NCI-H2081 (cell line): ENCODE results near the gene SHISA8.

Source experiments
- DNase-seq, 2 experiments: peaks; one replicate each; lab custom pipeline; 2025; lab: John Stamatoyannopoulos, UW

The SHISA8 gene

GRCh38 chr22:41913842-41914534 is 886 bp downstream of the SHISA8 start:
- no peak for DNase-seq

- DNase-seq = no peak
Measured at GRCh38 chr22:41913040-41913719, 1.7 kb downstream of the SHISA8 start.

GRCh38 chr22:41912338-41913039 is 2.4 kb downstream of the SHISA8 start:
- DNase-seq = no peak

- DNase-seq = no peak
Measured at GRCh38 chr22:41911001-41911611, 3.8 kb downstream of the SHISA8 start.

DNA sequence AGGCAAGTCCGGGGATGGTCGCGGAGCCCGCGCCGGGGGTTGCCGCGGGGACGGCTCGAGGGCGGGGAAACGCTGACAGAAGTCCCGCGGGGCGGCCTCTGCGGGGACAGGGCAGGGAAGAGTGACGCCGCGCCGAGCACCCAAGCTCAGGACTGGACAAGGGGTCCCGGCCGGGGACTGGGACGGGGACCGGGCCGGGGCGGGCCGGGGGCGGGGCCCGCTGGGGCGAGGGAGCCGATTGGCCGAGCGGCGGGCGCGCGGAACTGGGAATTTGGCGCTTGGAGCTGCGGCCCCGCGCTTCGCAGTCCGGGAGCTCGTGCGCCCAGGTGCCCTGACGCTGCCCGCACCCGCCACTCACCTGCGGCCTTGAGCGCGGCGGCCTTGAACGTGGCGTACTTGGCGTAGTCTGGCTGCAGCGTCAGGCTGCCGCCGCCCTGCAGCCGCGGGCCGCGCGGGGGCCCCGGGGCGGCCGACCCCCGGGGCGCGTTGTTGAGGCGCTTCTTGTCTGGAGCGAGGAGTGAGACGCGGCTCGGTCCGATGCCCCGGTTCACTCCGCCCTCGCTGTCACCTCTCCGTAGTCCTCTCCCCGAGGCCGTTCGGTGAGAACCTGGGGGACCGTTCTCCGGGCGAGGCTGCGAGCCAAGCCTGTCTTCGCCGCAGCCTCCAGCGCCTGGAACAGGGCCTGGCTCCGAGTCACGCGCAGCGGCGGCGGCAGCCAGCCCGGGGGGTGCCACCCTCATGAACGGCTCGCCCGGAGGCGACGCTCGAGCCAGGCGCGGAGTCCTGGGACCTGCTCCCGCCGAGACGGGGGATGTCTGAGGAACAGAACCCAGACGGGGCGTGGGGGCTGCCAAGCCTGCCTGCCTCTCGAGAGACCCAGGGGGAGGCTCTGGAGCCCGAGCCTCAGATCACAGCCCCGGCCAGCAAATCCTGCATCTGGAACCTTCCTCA is 4.5 kb downstream of the SHISA8 start:
- DNase-seq = no peak

DNA sequence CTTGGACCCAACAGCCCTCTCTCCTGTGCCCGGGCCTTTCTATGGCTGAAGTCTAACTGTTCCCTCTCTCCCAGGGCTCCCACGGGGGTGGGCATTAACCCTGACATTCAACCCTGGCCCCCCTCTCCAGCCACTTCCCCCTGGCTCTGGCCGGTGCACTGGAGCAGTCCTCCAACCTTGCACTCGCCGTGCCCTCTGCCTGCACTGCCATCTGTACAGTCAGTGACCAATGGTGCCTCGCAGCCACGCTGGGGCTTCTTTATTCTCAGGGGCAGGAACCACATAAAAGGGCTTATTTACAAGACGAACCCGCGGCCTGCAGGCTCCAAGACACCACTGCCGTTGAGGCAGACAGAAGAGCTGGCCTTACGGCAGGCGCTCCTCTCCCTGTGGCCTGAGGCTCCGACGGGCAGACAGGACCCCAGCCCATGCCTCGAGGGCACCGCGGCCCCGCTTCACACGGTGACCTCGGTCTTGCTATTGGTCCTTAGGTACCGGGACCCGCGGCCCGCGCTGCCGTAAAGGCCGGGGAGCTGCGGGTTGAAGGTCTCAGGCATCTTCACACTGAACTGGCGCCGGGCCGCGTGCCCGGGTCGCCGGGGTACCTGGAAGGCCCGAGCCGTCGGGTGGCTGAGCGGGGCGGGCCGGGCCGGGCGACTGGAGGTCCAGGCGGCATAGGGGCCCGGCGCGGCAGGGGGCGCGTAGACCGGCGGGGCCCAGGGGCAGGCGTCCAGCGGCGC is 5.4 kb downstream of the SHISA8 start:
- DNase-seq = no peak

GRCh38 chr22:41908411-41909309 is 6.2 kb downstream of the SHISA8 start:
- DNase-seq = no peak

GRCh38 chr22:41907436-41908401 is 7.2 kb downstream of the SHISA8 start:
- no peak for DNase-seq

DNA sequence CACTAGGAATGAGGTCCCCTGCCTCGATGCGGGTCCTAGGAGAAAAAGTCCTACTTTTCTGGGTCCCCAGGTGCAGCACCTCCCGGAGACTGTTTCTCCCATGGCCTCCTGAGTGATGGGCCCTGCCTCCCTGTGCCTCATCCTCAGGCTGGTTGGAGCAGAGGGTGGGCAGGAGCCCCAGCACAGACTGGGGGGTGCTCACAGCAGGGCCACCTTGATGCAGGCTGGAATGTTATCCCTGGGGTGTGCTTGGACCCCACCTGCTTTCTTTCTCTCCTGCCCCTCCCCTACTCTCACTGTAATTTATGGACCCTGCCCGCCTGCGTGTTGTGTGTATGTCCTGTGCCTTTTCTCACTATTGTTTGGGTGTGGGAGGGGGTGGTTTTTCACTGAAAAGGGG is 8.1 kb downstream of the SHISA8 start:
- DNase-seq = no peak

GRCh38 chr22:41905411-41906202 is 9.3 kb downstream of the SHISA8 start:
- DNase-seq = no peak

DNA sequence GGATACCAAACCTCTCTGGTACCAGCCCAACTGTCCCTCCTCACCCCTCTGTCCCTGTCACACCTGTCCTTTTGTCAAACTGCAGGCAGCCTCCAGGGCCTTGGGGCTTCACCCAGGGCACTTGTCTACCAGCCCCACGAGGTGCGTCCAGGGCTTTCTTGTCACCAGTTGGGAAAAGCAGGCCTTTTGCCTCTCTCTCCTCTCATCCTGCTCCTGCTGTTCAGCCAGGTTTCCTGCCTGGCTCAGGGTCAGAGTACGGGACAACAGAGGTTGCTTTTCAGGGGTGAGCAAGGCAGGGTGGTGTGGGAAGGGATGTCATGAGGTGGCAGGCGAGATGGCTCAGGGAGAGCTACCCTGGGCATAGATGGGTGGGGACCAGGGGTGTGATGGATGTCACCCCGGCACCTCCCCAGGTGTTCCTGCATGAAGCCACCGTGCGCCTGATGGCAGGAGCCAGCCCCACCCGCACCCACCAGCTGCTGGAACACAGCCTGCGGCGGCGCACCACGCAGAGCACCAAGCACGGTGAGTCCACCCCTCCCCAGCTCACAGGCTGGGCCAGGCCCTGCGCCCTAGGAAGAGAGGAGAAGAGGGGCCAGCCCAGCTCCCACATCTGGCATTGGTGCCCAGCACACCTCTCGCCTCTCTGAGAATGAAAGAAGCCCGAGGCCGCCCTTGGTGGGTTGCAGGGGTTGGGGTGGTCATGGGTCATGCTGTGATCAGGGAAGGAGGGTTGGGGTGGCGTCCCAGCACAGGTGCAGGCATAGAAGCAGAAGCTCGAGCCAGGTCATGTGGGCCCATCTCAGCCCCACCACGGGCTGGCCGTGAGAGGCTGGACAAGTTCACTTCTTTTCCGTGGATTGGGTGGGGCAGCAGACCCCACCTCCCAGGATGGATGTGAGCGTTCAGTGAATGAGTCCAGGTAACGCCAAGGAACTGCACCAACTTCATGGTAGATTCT is 10.1 kb downstream of the SHISA8 start:
- DNase-seq = no peak

- peak; percentile 57 to 82 for DNase-seq
Measured at GRCh38 chr22:41902932-41903421, 11.9 kb downstream of the SHISA8 start.

DNA sequence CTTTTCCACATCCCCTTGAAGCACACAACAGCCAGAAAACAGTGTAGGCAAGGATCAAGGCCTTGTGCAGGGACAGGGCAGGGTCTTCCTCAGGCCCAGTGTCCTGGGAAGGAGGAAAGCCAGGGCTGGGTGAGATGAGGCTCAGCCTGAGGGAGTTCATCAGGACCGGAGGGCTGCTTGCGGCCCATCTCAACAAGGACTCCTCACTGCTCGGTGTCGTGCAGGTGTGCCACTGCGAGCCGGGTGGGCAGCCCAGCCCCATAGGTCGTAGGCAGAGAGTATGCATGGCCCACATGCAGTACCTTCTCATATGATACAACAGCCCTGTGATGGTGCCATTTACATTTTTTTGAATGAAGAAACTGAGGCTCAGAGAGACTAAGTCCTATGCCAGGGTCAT is 12.9 kb downstream of the SHISA8 start:
- no peak for DNase-seq

GRCh38 chr22:41900652-41901312 is 14.1 kb downstream of the SHISA8 start:
- DNase-seq = no peak

- no peak for DNase-seq
Measured at GRCh38 chr22:41899992-41900651, 14.8 kb downstream of the SHISA8 start.
